Gastroesophageal sphincter (tissue), 3 donors: ENCODE data around the gene COL26A1.

ENCODE experiments used
- EP300 ChIP-seq: sonication (generic); formaldehyde crosslinking; IDR thresholded peaks from one replicate; pipeline ENCODE4 v1.6.1; 2017; ENCODE audit warnings: antibody characterized with exemption, mild to moderate bottlenecking
- POLR2A ChIP-seq, 2 donors: fragments of 450-650 bp; IDR thresholded peaks; one replicate each; pipeline ENCODE4 v1.6.1; 2017; ENCODE audit warnings: antibody characterized with exemption in 2 of 2, mild to moderate bottlenecking in 2 of 2, moderate library complexity in 1 of 2
- TF ChIP-seq, protein P1 (sequence below), 4 experiments: fragments of 200-600 bp in 2 of 4; fragments of 450-650 bp in 2 of 4; sonication (generic) in 1 of 4; IDR thresholded peaks; one replicate each; pipeline ENCODE4 v1.5.1; 2017 to 2019; ENCODE audit warnings: antibody characterized with exemption in 4 of 4, mild to moderate bottlenecking in 2 of 4, moderate library complexity in 2 of 4

GRCh38 chr7:101598422-101598985, 235.8 kb downstream of the COL26A1 start:
- TF ChIP-seq, protein P1, sequence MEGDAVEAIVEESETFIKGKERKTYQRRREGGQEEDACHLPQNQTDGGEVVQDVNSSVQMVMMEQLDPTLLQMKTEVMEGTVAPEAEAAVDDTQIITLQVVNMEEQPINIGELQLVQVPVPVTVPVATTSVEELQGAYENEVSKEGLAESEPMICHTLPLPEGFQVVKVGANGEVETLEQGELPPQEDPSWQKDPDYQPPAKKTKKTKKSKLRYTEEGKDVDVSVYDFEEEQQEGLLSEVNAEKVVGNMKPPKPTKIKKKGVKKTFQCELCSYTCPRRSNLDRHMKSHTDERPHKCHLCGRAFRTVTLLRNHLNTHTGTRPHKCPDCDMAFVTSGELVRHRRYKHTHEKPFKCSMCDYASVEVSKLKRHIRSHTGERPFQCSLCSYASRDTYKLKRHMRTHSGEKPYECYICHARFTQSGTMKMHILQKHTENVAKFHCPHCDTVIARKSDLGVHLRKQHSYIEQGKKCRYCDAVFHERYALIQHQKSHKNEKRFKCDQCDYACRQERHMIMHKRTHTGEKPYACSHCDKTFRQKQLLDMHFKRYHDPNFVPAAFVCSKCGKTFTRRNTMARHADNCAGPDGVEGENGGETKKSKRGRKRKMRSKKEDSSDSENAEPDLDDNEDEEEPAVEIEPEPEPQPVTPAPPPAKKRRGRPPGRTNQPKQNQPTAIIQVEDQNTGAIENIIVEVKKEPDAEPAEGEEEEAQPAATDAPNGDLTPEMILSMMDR (IDR thresholded peaks at IDR 0.05) = no peak
- TF ChIP-seq POLR2A (IDR thresholded peaks at IDR 0.05) (no peak), EP300 (no peak)
